ENCODE results near the gene EFCAB6. TPM values are rescaled to one million over a fixed set of nuclear protein-coding genes. Genes with fewer than 3 reads are reported as not detected.

The EFCAB6 gene
- polyA plus RNA-seq, 4 donors = 5.1 to 6.0 (median 5.7) TPM

DNA sequence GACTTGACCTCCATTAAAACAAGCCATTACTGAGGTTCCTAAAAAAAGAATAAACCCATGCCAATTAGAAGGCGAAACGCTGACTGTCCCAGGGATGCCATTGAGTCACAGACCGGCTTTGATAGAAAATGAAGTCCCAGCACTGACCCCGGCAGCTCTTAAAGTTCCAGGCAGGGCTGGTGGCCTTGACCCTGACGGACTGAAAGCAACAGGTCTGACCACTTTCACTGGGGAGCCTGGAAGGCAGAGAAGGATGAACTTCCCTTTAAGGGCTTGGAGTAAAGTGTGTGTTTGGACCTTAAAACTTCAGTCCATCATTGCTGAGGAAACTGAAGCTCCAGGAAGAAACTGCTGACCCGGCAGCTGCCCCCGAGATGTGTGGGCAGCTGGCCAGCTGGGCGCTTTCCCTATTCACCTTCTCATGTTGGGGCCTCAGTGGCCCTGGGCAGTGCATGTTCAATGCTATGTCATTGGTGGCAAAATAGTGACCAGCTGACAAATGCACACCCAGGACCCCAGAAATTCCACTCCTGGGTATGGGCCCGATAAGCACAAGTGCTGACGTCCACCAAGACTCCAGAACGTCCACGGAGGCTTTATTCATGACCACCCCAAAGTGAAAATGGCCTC, 18.9 kb upstream of the EFCAB6 start:
- no peak for DNase-seq (ENCODE audit: low read depth in 4 of 4, low spot score in 2 of 4)

DNA sequence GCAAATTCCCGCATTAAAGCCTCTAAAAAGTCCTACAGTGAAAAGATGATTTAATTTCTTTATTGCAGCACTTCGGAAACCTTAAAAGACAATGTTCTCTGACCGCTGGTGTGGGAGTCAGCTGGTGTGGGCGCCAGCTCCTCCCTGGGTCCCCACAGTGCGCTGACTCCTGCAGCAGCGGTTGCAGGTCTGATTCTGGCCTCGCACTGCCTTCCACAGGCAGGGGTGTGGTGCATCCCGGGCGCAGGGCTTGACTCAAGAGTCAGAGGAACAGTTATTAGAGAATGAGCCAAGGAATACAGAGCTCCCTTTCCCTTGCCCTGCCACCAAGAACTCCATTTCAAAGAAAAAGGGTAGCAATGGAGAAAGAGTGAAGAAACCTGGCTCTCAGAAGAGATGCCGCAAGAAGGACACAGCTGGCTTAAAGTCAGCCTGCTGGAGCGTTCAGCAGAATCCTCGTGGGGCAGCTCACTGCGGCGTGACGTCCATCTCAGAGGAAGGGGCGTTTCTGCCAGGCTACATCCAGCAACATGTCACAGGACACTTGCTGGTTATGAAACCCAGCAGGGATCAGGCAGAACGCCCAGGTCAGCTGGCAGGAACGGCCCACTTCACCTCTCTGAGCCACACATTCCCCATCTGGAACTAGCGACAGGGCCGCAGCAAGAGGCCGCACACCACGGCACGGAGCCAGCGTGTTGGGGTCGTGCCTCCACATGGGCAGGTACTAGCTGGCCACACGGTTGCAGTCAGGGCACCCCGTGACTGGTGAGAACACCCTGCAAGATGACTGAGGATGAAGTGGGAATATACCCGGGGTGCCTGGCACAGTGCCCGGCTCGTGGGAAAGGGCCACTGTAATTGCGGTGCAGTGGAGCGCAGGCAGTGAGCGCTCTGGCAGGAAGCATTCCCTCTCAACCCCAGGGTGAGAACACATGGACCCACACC, 18.1 kb upstream of the EFCAB6 start:
- no peak for DNase-seq (ENCODE audit: low read depth in 4 of 4, low spot score in 2 of 4)

DNA sequence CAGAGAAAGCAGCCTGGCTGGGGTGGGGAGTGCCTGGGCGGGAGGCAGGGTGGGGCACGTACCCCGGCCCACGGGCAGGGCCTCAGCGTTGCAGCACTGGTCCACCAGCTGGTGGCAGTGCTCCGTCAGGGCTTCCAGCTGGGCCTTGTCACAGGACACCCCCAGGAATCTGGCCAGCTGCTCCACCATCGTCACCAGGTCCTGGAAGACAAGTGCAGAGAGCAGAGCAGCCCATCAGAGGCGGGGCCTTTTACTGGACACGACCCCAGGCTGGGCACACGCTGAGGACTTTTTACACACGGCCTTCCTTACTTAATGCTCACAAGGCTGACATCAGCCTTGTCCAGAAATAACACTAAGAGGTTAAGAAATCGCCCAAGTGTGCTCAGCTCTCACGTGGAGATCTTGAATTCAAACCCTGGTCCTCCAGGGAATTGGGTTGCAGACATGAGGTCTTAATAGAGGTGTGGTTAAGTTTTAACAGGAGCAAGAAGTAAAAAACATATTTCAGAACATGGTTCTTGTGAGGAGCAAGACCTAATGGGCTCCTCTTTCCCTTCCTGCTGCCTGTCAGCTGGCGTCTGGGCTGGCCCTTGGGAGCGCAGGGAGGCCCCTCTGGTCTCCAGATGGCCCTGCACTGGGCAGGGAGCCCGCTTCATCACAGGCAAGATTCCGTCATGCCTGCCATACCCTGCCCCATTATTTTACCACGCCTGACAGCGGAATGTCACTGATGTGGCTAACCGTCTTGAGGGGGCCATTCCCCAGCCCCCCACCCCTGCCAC, 17.1 kb upstream of the EFCAB6 start:
- DNase-seq (ENCODE audit: low read depth in 4 of 4, low spot score in 2 of 4) = no peak

DNA sequence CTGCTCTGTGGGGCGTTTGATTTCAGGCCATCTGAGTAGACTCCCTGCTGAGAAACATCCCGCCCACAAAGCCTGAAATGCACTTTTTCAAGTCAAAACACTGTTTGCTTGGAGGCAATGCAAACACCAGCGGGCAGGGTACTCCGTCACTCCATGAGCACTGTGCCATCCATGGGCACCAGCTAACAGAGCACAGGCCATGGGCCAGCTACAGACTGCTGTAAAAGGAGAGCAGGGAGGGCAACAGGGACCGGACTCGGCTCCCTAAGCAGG, 16.6 kb upstream of the EFCAB6 start:
- DNase-seq (ENCODE audit: low read depth in 4 of 4, low spot score in 2 of 4) = no peak

DNA sequence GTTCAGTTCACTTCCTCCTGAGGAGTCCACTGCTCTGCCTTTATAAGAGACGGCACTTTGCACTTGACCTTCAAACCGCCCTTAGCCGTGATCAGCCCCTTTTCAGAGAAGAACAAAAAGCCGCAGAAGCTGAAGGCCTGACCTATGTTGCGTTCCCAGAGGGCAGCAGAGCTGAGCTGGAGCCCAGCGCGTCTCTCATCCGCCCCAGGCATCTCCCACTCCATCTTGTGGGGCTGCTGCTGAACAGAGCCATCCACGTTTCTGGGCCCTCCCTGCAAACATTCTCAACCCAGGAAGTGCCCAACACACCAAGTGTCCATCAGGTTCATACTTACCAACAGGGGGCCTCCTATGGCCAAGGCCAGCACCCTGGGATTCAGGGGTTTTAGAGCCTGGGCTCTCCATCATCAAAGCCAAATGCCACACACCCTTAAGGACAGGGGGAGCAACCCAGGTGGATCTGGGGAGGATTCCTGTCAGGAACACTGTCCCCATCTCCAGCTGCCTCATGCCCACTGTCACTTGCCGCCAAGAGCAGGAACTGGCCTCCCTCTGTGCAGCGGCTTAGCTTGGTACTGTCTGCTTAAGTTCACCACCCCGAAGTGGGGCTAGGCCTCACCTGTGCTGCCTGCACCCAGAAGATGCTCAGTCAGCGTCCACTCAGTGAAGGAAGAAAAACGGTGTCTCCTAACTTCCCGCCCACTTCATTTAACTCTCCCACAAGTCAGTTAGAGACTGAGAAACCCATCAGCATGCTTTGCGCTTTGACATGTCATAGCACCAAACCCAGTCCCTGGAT, 16.0 kb upstream of the EFCAB6 start:
- no peak for DNase-seq (ENCODE audit: low read depth in 4 of 4, low spot score in 2 of 4)

DNA sequence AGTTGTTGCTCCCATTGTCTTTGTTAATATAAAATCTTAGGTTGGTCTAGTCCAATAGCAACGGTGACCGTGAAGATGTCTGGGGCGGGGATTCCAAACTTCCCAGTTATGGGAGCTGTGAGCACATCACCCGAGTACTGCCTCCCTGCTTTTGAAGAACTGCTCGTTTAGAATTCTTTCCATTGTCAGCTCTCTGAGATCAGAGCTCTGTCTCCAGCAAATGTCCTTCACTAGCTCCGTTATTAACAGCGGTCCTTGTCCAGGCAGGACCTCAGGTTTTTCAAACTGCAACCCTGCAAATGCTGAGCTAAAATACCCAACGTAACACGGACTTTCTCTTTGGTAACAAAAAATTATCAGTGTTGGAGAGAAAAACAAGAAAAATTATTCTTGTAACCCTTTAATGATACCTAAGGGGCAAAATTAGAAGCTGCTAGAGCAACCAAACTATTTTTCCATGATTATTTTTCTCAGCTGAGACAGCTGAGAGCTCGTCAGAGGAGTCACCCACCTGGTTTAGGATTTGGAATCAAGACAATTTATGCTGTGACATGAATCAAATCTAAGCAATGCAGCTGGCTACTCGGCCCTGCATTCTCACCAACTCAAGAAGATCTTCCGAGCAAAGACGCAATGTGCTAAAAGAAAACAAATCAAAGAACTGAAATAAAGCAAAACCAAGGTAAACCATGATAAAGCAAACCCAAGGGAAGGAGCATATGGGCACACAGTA, 15.1 kb upstream of the EFCAB6 start:
- no peak for DNase-seq (ENCODE audit: low read depth in 4 of 4, low spot score in 2 of 4)

DNA sequence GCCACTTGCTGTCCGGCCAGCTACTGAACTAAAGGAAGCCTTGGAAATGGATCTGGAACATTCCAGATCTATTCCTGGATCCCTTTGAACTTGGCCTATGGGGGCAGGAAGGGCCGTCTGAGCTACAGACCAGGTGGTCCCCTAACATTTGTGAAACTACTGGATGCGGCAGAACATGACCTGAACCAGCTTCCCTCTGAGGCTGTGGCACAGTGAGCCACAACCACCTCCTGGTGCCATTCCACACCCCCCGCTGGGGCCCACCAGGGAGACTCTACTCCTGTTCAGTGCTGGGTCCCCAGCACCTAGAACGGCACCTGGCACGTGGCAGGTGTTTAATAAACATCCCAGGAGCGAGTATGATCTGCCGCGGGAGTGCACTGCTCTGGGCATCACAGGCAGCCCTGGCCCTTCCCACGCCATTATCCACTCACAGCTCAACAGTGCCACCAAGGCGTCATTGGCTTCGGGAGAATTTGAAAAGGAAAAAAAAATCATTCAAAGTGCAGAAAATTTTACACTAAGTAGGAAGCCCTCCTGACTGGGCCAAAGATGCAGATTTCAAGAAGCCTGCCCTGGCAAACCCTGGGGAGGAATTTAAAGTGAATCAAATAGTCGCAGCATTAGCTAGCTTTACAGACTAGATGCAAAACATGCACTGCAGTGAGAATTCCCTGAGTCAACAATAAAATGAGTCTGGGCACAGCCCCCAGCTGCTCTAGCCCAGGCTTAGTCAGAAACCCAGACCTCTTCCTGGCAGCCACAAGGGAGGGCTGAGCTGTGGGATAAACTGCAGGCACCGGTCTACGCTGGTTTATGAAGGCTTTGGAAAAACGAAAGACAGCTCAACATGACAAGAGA, 14.3 kb upstream of the EFCAB6 start:
- DNase-seq (ENCODE audit: low read depth in 4 of 4, low spot score in 2 of 4) = no peak

DNA sequence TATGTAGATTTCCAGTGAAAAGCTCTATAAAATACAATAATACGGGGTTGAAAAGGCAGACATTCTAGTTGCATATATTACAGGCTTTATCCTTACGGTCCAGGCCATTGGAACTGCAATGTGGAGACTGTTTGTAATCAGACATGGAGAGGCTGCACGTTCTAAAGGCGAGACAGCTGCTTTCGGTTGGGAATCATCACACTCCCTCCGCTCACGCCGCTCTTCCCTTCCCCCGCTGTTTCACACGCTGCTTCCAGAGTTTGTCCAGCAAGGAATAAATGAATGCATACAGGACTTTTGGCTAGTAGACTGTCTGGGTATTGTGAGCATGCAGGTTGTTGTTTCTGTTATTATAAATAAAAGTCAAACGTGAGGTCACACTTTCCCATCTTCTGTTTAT, 13.5 kb upstream of the EFCAB6 start:
- DNase-seq (ENCODE audit: low read depth in 4 of 4, low spot score in 2 of 4) = no peak

DNA sequence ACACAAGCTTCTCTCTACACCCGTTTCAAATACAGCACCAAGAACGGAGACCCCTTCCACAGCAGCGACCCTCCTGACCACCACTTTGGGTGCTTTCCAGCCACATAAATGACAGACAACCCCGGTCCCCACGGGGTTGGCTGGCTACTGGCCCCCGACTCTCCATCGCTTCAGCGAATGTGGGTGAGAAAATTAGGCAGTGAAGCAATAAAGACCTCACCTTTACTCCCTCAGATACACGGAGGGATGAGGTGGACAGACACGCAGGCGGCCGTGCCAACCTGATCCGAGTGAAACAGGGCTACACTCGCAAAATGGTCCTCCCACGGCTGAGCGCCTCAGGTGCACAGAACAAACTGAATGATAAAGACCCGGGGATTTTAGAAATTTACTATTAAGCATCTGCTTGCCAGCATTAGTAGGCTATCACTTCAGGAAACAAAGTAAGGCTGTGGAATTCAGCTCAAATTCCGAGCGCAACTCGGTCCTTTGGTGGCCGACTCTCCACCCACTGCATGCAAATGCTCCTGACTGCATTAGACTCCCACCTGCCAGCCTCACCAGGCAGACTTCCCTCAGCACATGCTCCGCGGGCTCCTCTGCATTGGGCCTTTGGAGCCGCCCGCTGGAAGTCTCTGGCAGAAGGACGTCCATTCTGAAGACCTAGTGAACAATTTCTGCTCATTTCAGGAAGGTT, 12.8 kb upstream of the EFCAB6 start:
- DNase-seq (ENCODE audit: low read depth in 4 of 4, low spot score in 2 of 4) = no peak

DNA sequence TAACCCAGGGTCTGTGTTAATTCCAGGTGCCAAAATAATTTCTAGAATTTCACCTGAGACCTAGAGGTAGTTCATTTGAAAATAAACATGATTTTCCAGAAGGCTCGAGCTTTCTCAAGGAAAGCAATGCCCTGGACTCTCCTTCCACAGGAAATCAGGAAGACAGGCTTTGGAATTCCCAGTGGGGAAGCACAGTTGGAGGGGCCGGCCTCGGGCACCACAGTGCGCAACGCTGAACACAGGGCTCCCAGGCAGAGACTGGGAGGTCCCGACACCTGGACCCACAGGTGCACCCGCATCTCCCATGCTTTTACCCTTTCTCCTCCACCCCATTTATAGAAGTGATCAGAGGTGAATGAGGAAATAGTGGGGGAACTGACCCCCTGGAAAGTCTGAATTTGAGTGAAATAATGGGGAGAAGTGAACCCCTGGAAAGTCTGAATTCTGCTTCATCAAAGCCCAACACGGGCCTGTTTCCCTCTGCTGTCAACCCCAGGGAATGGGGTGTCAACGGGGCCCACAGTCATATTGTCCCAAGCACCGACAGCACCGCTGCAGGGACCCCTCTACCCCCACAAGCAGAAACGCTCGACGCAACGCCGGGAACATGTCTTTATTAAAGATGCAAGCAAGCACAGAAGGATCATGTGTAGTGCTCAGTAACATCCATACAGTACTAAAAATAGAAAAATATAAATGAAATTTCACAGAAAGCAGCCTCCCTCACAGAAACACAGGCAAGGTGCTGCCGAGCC, 12.0 kb upstream of the EFCAB6 start:
- DNase-seq (ENCODE audit: low read depth in 4 of 4, low spot score in 2 of 4) = no peak

DNA sequence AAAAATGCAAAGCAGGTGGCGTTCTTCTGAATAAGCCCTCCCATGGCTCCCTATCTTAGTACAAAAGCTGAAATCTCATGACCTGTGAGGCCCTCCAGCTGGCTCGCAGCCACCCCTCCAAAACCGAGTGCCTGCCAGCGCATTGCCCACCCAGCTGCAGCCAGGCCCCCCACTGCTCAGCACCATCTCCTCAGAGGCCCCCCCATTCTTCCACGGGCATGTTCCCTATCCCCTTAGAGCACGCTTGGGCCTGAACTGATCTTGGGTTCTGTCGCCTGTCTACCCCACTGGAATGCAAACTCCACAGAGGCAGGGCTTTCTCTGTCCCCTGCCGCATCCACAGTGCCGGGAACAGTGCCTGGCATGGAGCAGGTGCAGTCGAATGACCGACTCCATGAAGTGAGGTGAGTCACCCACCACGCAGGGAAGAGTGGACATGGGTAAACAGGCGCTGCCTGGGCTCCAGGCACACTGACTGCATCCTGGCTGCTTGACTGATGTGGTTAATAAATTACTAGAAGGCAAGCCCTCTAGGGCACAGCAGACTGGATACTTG, 11.3 kb upstream of the EFCAB6 start:
- DNase-seq (ENCODE audit: low read depth in 4 of 4, low spot score in 2 of 4) = peak in 1 of 4 donors; percentile 23

DNA sequence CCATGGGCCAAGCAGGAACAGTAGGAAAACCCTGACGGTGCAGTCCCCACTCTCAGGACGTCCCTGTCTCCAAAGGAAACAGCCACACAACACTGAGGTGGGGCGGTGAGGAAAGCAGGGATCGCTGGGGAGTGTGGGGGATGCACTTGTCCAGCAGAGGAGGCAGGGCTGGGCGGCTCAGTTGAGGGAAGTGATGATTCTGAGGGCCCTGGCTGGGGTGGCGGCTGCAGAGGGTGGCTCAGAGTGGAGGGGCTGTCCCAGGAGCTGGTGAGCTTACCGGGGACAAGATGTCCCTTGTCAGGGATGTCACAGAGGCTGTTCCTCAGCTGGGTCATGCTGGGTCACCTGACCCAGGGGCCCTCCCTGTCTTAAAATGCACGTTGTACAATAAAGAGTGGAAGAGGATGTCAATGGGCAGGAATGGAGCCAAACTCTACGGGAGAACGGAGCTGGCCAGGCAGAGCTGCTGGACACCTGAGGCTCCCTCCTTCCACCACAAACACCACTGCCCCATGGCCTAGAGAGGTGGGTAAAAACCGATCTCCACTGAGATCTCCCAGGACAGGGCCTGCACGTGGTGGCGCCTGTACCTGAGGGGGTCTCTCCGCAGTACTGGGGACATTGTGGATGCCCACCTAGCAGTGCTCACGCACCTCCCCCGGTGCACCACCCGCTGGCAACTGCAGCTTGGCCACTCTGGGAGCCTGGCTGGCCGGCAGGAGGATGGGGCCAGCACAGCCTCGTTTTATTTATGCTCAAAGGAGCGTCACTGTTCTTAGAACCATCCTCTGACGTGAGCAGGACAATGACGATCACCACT, 9.7 kb upstream of the EFCAB6 start:
- DNase-seq (ENCODE audit: low read depth in 4 of 4, low spot score in 2 of 4) = no peak

DNA sequence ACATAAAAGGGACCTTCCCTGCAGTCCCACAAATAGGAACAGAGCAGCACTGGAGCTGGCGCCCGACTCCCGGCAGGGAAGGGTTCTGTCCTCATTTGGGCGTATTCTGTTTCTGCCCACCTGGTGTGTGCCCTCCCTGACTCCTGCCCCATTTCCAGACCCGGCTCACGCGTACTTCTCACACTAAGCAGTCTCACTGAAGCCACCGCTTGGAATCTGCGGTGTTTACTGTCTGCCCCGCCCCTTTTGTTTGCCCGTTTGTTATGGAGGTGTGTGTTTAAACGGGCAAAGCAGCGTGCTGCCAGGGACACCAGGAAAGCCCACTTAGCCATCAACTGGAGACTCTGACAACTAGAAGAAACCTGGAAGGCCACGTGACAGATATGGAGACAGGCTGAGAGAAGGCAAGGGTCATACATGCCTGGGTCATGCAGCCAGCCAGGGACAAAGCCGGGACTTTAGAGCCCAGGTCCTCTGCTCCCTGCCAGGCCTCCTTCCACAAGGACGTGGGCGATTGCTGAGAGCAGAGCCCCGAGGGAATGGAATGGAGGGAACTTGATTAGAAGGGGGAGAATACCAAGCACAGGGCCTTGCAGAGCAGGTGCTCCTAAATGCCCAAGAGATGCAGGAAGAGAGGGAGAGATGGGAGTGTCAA, 8.7 kb upstream of the EFCAB6 start:
- no peak for DNase-seq (ENCODE audit: low read depth in 4 of 4, low spot score in 2 of 4)

DNA sequence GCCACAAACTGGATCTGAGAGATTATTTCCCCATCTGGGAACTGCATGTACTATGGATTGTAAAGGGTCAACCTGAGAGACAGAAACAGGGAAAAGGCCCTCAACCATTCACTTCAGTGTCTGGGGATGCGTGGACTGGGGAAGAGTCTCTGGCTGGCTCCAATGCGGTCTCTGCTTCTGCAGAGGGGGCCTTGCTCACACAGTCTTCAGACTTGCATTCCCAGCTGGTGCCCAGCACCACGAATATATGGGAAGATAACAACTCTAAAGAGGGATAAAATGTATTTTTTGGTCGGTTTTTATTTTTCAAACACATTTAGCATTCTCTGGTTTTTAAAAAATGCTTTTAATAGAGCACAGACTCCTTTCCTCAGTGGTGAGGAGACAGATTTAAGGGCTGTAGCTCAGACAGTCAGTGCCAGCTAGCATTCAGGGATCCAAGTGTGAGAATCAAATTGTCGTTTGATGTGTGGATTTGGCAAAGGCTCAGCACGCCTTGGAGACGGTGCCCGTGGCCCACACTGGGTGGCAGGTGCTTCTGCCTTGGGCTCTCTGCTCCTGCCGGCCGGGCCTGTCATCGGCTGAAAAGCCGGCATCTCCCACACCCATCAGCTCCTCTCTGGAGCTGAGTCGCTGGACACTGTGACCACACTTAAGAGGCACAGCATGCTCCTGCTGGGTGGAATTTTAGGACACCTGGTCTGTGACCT, 8.0 kb upstream of the EFCAB6 start:
- no peak for DNase-seq (ENCODE audit: low read depth in 4 of 4, low spot score in 2 of 4)

DNA sequence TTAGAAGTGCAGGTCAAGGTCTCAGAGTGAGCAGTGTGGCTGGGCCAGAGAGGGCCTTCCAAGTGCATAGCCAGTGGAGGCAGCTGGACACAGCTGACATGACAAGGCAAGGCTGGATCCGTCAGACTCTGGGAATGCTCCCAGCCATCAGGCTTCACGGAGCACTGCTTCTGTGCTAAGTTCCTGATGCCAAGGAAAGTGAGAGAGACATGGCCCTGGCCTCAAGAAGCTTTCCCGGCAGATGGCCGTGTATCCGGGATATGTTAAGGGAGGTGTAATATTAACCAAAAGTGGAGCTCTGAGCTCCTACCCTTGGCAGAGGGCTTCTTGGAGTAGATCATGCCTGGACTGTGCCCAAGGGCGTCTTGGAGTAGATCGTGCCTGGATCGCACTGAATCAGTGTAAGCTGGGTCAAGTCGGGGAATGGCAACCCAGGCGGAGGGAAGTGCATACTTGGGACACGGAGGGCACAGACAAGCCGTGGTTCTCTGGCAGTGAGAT, 7.4 kb upstream of the EFCAB6 start:
- no peak for DNase-seq (ENCODE audit: low read depth in 4 of 4, low spot score in 2 of 4)
